ENCODE data around the gene TEAD1. TPM values are rescaled to one million over a fixed set of nuclear protein-coding genes. Genes with fewer than 3 reads are reported as not detected.

TEAD1 gene
- polyA plus RNA-seq, 1 donor (not counting 4 experiments of a cell fraction or from before 2014, with no cell fraction given) = 32.7 TPM

DNA sequence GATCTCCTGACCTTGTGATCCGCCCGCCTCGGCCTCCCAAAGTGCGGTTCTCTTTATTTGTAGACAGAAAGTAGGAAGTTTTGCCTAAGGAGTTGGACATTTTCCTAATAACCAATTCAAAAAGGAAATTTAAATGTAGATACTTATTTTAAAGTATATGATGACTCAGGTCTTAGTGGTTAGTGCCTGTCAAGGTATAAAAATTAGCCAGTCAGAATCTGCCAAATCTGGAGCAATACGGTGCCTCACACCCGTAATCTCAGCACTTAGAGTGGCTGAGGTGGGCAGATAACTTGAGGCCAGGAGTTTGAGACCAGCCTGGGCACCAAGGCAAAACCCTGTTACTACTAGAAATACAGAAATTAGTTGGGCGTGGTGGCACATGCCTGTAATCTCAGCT is 248.2 kb downstream of the TEAD1 start:
- H3K9me1 ChIP-seq (ENCODE audit: control insufficient read depth, extremely low read depth, insufficient read depth, low read length) = peaks cover 5% of the 10 kb centered on the region
- H3K27ac ChIP-seq (ENCODE audit: control insufficient read depth, insufficient read depth, low read length) = no peak overlapping the region
- H2AFZ ChIP-seq (ENCODE audit: control insufficient read depth, low read length) = no peak overlapping the region
- no peak for FAIRE-seq
- dilution Hi-C loops (cut with MboI; ENCODE audit: extremely low pct_ligation_motif_present, low sequenced_read_pairs) = no loop called here
- H3K9ac ChIP-seq (ENCODE audit: control insufficient read depth, extremely low read depth, insufficient read depth, low read length) = no peak overlapping the region
- H3K4me3 ChIP-seq (ENCODE audit: control insufficient read depth in 2 of 3, extremely low read depth in 1 of 3, insufficient read depth in 2 of 3, low read depth in 1 of 3, low read length in 3 of 3) = no peak overlapping the region
- no peaks in the 10 kb centered on the region for H3K79me2 ChIP-seq (ENCODE audit: control insufficient read depth, insufficient read depth, low read length)
- H4K20me1 ChIP-seq (ENCODE audit: control insufficient read depth, extremely low read depth, insufficient read depth, low read length) = no peaks in the 10 kb centered on the region
- H3K36me3 ChIP-seq (ENCODE audit: control insufficient read depth in 2 of 2, extremely low read depth in 1 of 2, insufficient read depth in 2 of 2, low read length in 2 of 2) = peaks cover 15 to 20% of the 10 kb centered on the region in 2 experiments
- DNase-seq (ENCODE audit: low read depth, low spot score) = no peak
- no peaks in the 10 kb centered on the region for H3K9me3 ChIP-seq (ENCODE audit: control insufficient read depth, low read depth, low read length)
- TF ChIP-seq, protein P1, sequence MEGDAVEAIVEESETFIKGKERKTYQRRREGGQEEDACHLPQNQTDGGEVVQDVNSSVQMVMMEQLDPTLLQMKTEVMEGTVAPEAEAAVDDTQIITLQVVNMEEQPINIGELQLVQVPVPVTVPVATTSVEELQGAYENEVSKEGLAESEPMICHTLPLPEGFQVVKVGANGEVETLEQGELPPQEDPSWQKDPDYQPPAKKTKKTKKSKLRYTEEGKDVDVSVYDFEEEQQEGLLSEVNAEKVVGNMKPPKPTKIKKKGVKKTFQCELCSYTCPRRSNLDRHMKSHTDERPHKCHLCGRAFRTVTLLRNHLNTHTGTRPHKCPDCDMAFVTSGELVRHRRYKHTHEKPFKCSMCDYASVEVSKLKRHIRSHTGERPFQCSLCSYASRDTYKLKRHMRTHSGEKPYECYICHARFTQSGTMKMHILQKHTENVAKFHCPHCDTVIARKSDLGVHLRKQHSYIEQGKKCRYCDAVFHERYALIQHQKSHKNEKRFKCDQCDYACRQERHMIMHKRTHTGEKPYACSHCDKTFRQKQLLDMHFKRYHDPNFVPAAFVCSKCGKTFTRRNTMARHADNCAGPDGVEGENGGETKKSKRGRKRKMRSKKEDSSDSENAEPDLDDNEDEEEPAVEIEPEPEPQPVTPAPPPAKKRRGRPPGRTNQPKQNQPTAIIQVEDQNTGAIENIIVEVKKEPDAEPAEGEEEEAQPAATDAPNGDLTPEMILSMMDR (optimal IDR thresholded peaks at IDR 0.05 in 1 of 3, IDR thresholded peaks at IDR 0.05 in 1 of 3, conservative IDR thresholded peaks at IDR 0.05 in 1 of 3; ENCODE audit: extremely low read depth in 1 of 3, insufficient read depth in 2 of 3, low read length in 3 of 3) = no peak
- TF ChIP-seq EZH2 (IDR thresholded peaks at IDR 0.05; ENCODE audit: low read length) = no peak
- no peaks in the 10 kb centered on the region for H3K27me3 ChIP-seq (ENCODE audit: control insufficient read depth, extremely low read depth, insufficient read depth, low read length)
- no peak overlapping the region for H3K4me2 ChIP-seq (ENCODE audit: control insufficient read depth, extremely low read depth, insufficient read depth, low read depth, low read length)
- H3K4me1 ChIP-seq (ENCODE audit: control insufficient read depth, extremely low read depth, insufficient read depth, low read length) = peaks cover 2% of the 10 kb centered on the region

DNA sequence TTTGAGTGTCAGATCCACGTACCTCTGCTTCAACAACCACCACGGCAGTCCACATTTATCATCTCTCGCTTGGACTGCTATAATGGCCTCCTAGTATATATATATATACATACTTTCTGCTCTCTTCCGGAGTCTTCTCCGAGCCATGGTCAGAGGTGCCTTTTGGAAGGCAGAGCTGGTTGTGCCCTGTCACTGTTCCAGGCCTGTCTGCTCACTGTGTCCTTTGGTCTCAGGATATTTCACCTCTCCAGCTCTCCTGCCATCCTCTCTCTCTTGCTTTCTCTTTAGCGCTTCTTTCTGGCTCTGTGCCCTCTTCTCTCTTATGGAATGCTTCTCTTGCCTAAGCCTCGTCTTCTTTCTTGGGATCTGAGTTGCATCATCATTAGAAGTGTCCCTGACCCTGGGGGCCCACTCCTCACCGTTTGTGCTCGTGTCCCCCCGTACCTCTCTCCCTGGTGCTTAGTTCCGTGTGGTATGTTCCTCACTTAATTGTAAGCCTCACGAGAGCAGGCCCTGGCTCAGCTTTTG is 248.8 kb downstream of the TEAD1 start:
- FAIRE-seq (no peak), DNase-seq (ENCODE audit: low read depth, low spot score) (no peak)
- H3K27ac ChIP-seq (ENCODE audit: control insufficient read depth, insufficient read depth, low read length) = no peak overlapping the region
- no peak overlapping the region for H3K4me3 ChIP-seq (ENCODE audit: control insufficient read depth in 2 of 3, extremely low read depth in 1 of 3, insufficient read depth in 2 of 3, low read depth in 1 of 3, low read length in 3 of 3)
- dilution Hi-C loops (cut with MboI; ENCODE audit: extremely low pct_ligation_motif_present, low sequenced_read_pairs) = no loop called here
- no peaks in the 10 kb centered on the region for H3K9me3 ChIP-seq (ENCODE audit: control insufficient read depth, low read depth, low read length)
- no peak overlapping the region for H3K4me2 ChIP-seq (ENCODE audit: control insufficient read depth, extremely low read depth, insufficient read depth, low read depth, low read length)
- H3K36me3 ChIP-seq (ENCODE audit: control insufficient read depth in 2 of 2, extremely low read depth in 1 of 2, insufficient read depth in 2 of 2, low read length in 2 of 2) = peaks cover 15 to 20% of the 10 kb centered on the region in 2 experiments
- TF ChIP-seq EZH2 (IDR thresholded peaks at IDR 0.05; ENCODE audit: low read length) = no peak
- TF ChIP-seq, protein P1 (optimal IDR thresholded peaks at IDR 0.05 in 1 of 3, IDR thresholded peaks at IDR 0.05 in 1 of 3, conservative IDR thresholded peaks at IDR 0.05 in 1 of 3; ENCODE audit: extremely low read depth in 1 of 3, insufficient read depth in 2 of 3, low read length in 3 of 3) = no peak
- no peak overlapping the region for H3K9ac ChIP-seq (ENCODE audit: control insufficient read depth, extremely low read depth, insufficient read depth, low read length)
- no peaks in the 10 kb centered on the region for H3K79me2 ChIP-seq (ENCODE audit: control insufficient read depth, insufficient read depth, low read length)
- peaks cover 2% of the 10 kb centered on the region for H3K4me1 ChIP-seq (ENCODE audit: control insufficient read depth, extremely low read depth, insufficient read depth, low read length)
- no peak overlapping the region for H2AFZ ChIP-seq (ENCODE audit: control insufficient read depth, low read length)
- peaks cover 5% of the 10 kb centered on the region for H3K9me1 ChIP-seq (ENCODE audit: control insufficient read depth, extremely low read depth, insufficient read depth, low read length)
- no peaks in the 10 kb centered on the region for H3K27me3 ChIP-seq (ENCODE audit: control insufficient read depth, extremely low read depth, insufficient read depth, low read length)
- H4K20me1 ChIP-seq (ENCODE audit: control insufficient read depth, extremely low read depth, insufficient read depth, low read length) = no peaks in the 10 kb centered on the region
